Measurements from ENCODE around the gene LKAAEAR1.

Gene LKAAEAR1

DNA sequence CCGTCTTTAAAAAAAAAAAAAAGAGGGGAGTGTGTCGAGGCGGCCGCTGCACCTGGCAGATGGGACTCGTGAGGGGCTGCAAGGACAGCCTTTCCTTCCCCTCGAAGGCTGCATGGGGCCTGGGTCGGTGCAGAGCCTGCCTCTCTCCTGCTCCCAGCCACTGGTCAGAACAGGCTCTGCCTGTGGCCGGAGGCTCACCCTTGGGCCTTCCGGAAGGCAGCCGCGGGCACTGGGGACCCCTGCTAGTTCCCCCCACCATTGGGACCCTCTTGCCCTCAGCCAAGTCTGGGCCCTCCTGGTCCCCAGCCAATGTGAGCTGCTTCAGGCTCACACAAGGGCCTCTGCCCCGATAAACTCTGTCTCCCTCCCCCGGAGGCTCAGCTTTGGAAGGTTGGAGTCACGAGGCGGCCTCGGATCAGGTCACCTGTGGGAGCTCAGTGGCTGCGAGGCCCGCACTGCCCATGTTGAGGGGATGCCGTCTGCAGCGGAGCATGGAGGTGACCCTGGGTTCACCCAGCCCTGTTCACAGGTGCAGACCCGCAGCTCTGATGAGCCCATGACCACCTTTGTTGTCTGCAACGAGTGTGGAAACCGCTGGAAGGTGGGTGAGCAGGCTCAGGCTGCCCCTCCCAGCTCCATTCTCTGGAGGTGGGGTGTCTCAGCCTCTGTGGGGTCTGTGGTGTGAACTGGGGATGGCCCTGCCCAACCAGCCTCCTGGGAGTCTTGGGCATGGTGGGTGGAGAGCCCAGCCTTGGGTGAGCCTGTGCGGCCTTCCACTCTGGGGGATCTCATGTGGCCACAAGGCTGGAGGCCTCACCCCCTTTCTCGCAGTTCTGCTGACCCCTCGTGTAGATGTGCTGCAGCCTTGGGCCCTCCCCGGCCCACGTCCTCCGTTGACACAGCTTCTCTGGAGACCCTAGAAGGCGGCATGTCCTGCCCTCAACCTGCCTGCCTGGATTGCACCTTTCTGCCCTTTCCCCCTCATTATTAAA, 12.6 kb downstream of the LKAAEAR1 start:
- intact Hi-C loops (cut with DNase I): no loop called here
- DNase-seq: no peak

DNA sequence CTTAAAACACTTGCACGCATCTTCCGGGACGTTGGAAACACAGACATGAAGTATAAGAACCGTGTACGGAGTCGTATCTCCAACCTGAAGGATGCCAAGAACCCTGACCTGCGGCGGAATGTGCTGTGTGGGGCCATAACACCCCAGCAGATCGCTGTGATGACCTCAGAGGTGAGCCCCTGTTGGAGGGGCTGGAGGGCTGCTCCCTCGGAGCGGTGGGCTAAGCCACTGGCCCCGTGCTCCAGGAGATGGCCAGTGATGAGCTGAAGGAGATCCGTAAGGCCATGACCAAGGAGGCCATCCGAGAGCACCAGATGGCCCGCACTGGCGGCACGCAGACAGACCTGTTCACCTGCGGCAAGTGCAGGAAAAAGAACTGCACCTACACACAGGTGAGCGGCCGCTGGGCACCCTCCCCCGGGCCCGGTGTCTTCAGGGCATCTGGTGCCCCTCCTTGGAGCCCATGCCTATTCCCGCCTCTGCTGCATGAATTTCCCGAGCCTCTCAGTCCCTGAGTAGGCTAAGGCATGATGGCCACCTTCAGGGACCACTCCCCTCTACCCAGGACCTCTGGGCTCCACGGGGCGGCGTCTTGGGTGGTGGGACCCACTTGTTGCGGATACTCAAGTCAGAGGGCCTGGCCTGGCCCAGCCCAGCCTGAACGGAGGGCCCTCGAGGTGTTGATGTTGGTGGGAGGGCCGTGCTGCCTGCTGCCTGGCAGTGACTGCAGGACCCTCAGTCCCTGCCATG, 13.8 kb downstream of the LKAAEAR1 start:
- intact Hi-C loops (cut with DNase I): no loop called here
- DNase-seq: no peak

- DNase-seq: peak in 1 of 42 donors; percentile 54
- intact Hi-C loops (cut with DNase I): no loop called here
Measured at GRCh38 chr20:64069614-64070243, 14.5 kb downstream of the LKAAEAR1 start.

- DNase-seq: no peak
- intact Hi-C loops (cut with DNase I): no loop called here
Measured at GRCh38 chr20:64069209-64069613, 15.0 kb downstream of the LKAAEAR1 start.

- DNase-seq: no peak
- intact Hi-C loops (cut with DNase I): no loop called here
Measured at GRCh38 chr20:64068386-64069208, 15.6 kb downstream of the LKAAEAR1 start.

DNA sequence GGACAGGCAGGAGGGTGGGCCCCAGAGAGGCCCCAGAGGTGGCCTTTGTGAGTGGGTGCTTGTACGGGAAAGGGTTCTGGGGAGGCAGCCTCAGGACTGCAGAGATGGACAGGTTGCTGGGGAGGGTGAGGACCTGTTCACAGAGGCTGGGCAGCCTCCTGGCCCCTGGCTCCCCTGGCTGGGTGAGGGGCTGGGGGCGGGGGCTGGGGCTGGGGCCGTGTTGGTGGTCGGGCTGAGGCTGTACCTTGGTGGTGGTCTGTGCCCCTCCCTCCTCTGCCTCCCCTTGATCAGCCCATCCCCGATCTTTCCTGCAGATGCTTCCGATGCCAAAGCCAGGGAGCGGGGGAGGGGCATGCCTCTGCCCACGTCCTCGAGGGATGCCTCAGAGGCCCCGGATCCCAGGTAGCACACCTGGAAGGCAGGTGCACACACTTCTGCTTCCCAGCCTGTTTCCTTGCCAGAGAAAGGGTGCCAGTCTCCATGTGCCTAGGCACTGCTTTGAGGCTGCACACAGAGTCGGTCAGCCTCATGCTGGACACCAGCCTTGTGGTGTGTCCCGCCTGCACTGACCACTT, 16.4 kb downstream of the LKAAEAR1 start:
- intact Hi-C loops (cut with DNase I): no loop called here
- no peak for DNase-seq

DNA sequence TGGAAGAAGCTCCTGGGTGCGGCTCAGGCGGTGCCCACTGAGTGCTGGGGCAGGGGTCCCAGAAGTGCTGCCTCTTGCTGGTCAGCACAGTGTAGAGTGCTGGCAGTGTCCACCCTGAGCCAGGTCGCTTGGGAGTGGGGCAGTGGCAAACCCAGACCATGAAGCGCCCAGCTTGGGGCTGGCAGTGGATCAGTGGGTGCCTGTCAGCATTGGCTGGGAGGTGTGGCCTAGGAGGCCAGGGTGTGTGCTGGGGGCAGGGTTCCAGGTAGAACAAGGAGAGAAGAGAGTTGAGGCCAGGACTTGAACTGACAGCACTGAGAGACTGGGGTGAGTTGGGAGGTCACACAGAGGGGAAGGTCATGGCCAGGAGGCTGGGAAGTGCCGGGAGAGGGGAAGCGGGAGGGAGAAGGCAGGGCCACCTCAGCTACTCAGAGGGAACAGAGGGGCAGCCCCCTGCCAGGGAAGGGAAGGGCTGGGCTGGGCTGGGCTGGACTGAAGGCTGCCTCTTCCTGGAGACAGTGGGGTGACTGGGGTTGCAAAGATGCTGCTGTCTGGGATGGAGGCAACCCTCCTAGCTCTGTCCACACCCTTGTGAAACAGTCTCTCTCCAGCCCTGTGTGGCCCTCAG, 17.1 kb downstream of the LKAAEAR1 start:
- DNase-seq: no peak
- intact Hi-C loops (cut with DNase I): no loop called here

- intact Hi-C loops (cut with DNase I): no loop called here
- no peak for DNase-seq
Measured at GRCh38 chr20:64065974-64066343, 18.2 kb downstream of the LKAAEAR1 start.

- no peak for DNase-seq
- intact Hi-C loops (cut with DNase I): no loop called here
Measured at GRCh38 chr20:64065062-64065973, 18.9 kb downstream of the LKAAEAR1 start.

DNA sequence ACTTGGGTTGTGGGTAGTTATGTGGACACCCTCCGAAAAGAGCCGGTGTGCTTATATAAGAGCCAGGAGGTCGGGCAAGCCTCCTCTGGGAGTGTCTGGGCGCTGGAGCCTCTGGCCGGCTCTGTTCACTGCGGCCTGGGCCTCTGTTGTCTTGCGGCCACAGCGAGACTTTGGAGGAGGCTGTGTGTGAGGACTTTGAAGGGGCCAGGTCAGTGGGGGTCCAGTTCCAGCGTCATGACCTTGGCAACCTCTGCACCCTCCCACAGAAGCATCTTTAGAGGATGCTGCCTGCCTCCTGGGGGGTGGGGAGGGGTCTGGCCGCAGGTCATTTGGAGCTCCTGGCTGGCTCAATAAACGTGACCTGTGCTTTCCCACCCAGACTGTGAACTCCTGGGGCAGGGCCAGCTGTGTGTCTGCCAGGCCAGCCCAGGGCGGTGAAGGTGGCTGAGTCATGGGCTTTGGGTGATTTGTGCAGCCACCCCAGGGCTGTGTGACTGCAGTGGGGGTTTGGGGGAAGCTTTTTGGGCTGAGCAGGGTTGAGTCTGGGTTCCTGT, 20.0 kb downstream of the LKAAEAR1 start:
- no peak for DNase-seq
- intact Hi-C loops (cut with DNase I): loop anchor here (5.0 kb wide), 1 partner anchor 107 kb away; the partner anchor contains the start of gene UCKL1

DNA sequence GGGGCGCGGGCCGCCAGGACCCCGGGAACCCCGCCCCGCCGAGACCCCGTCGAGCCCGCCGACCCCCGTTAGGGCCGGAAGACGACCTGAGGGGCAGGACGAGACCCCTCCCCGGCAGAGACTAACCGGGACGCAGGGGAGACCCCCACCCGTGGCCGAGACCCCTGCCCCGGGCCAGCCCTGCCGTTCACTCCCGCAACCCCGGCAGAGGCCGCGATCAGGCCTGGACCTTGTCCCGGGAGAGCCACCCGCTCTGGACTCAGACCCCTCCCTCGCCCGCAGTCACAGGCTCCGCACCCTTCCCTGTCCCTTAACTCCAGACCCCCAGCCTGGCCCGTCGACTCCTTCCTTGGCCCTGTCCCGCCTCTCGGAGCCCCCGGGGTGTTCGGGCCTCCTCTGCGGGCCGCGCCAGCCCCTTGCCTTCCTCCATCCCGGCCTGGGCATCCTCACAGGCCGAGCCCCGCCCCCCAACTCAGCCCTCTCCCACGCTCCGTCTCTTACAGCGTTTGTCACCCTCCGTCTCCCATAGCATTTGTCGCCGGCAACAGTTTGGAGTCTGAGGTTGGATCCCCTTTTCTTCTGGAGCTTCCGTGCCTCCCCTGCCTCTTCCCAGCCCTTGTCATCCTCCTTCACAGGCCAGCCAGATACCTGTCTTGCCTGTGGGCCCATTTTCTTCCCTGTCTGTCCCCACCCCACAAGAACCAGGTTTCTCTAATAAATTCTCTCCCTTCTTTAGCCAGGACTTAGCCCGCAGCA, 20.6 kb downstream of the LKAAEAR1 start:
- intact Hi-C loops (cut with DNase I): loop anchor here (5.0 kb wide), 1 partner anchor 106 kb away; the partner anchor contains the start of gene UCKL1
- peak in 34 of 42 donors; percentile 31 to 80 (median 58) for DNase-seq

GRCh38 chr20:64062596-64063388, 21.4 kb downstream of the LKAAEAR1 start, which contains the start of gene TCEA2:
TSS of gene TCEA2 (plus strand) at chr20:64063198. CDS start at chr20:64063313, 115 bp downstream.
- intact Hi-C loops (cut with DNase I): loop anchor here (5.0 kb wide), 1 partner anchor 105 kb away; the partner anchor contains the start of gene UCKL1
- DNase-seq: peak; percentile 96 to 100 (median 99)

DNA sequence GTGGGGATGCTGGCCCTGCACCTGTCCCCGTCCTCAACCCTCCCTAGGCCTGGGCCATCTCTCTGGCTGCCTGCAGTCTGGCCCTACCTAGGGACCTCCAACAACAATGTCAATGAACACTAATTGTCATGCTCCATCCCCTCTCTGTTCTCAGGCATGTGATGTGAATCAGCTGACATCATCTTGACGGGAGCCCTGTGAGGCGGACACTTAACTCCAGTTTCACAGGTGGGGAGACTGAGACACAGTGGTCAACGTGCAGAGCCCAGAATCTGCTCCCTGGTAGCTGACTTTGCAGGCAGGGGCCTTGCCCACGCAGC, 22.0 kb downstream of the LKAAEAR1 start:
- DNase-seq: peak in 5 of 42 donors; percentile 32 to 50 (median 37)
- intact Hi-C loops (cut with DNase I): loop anchor here (5.0 kb wide), 1 partner anchor 105 kb away; the partner anchor contains the start of gene UCKL1

- peak in 22 of 42 donors; percentile 32 to 81 (median 55) for DNase-seq
- intact Hi-C loops (cut with DNase I): no loop called here
Measured at GRCh38 chr20:64058536-64058935, 25.7 kb downstream of the LKAAEAR1 start.
